Suppressor macrophage treated with lipopolysaccharide for 1 hour (primary cell): Measurements from ENCODE around the gene WAS.
"Not testable (repeated sequence)": the region's sequence is repeated elsewhere in the genome, so short reads cannot be mapped to it uniquely, and the experiment has no call there.

Source experiments
- DNase-seq, 3 donors: peaks; one replicate each; pipeline ENCODE4 v3.0.0-alpha.2; 2020 to 2022

WAS gene

GRCh38 chrX:48688531-48689150 is 5.0 kb downstream of the WAS start:
- DNase-seq: no peak

- no peak for DNase-seq
Measured at GRCh38 chrX:48689208-48689920, 5.8 kb downstream of the WAS start.

- not testable (repeated sequence) for DNase-seq
Measured at GRCh38 chrX:48691746-48692145, 8.1 kb downstream of the WAS start.

GRCh38 chrX:48694776-48695533 is 11.4 kb downstream of the WAS start:
- no peak for DNase-seq

- peak; percentile 18 to 36 (median 22) for DNase-seq
Measured at GRCh38 chrX:48695534-48695896, 11.9 kb downstream of the WAS start.

GRCh38 chrX:48695925-48696300 is 12.3 kb downstream of the WAS start:
- DNase-seq: no peak

GRCh38 chrX:48696301-48696908 is 12.8 kb downstream of the WAS start, which contains the start of gene SUV39H1:
SUV39H1 (plus strand) TSS chrX:48696734; CDS start chrX:48696785, 51 bp downstream.
- peak; percentile 91 to 95 (median 95) for DNase-seq

GRCh38 chrX:48696909-48697727 is 13.5 kb downstream of the WAS start:
- DNase-seq: peak; percentile 21 to 53 (median 42)

- no peak for DNase-seq
Measured at GRCh38 chrX:48698306-48698705, 14.7 kb downstream of the WAS start.

GRCh38 chrX:48700246-48700645 is 16.6 kb downstream of the WAS start:
- DNase-seq: no peak

- no peak for DNase-seq
Measured at GRCh38 chrX:48700951-48701653, 17.5 kb downstream of the WAS start.

- no peak for DNase-seq
Measured at GRCh38 chrX:48702032-48702431, 18.4 kb downstream of the WAS start.

GRCh38 chrX:48702716-48703115 is 19.1 kb downstream of the WAS start:
- DNase-seq: no peak

GRCh38 chrX:48703228-48703627 is 19.6 kb downstream of the WAS start:
- no peak for DNase-seq

GRCh38 chrX:48703642-48704481 is 20.3 kb downstream of the WAS start:
- DNase-seq: no peak

- no peak for DNase-seq
Measured at GRCh38 chrX:48705871-48706270, 22.3 kb downstream of the WAS start.

- DNase-seq: no peak
Measured at GRCh38 chrX:48709522-48710112, 26.0 kb downstream of the WAS start.

GRCh38 chrX:48711162-48711928 is 27.7 kb downstream of the WAS start:
- DNase-seq: no peak

- DNase-seq: no peak
Measured at GRCh38 chrX:48711929-48712505, 28.4 kb downstream of the WAS start.
